HK-2 (cell line): ENCODE data around the gene OR4D11.
"Not testable (repeated sequence)": the region's sequence is repeated elsewhere in the genome, so short reads cannot be mapped to it uniquely, and the experiment has no call there.

Experiments used
- DNase-seq: peaks from one replicate; pipeline ENCODE4 v3.0.0-alpha.2; 2018; ENCODE audit not compliant: unreplicated experiment

The OR4D11 gene

GRCh38 chr11:59503276-59503675, at the start of gene OR4D11:
Gene OR4D11 (plus strand): TSS chr11:59503576. CDS start chr11:59503576, 0 bp downstream.
- DNase-seq = no peak

GRCh38 chr11:59456661-59457060, 46.7 kb upstream of the OR4D11 start, which contains the start of gene OR4D6:
Gene OR4D6 (plus strand): TSS chr11:59456961. CDS start chr11:59456961, 0 bp downstream.
- no peak for DNase-seq

DNA sequence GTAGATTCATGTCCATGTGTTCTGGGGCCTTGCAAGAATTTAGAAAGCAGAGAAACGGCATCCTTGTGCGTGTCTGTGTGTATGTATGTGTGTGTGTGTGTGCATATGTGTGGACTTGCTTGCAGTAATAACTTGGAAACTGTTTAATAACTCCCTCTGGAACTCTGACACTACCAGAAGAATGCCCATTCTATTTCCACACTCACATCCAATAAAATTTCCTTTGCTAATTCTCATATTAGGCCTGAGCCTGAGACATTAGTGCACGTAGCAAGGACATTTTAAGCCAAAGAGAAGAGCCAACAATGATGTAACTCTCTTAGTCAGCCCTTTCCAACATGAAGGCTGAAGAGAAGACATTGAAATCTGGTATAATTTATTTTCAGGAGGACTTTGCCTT, 43.5 kb upstream of the OR4D11 start:
- DNase-seq = no peak

GRCh38 chr11:59463190-59463641, 40.2 kb upstream of the OR4D11 start:
- no peak for DNase-seq

GRCh38 chr11:59473015-59473414, 30.4 kb upstream of the OR4D11 start, which contains the start of gene OR4D10:
Gene OR4D10 (plus strand): TSS chr11:59473315. CDS start chr11:59477430, 4,115 bp downstream.
- no peak for DNase-seq

- no peak for DNase-seq
Observed at GRCh38 chr11:59475176-59475575, 28.2 kb upstream of the OR4D11 start.

- DNase-seq = no peak
Observed at GRCh38 chr11:59479906-59480305, 23.5 kb upstream of the OR4D11 start.

- no peak for DNase-seq
Observed at GRCh38 chr11:59480359-59480758, 23.0 kb upstream of the OR4D11 start.

GRCh38 chr11:59501931-59502330, 1.4 kb upstream of the OR4D11 start:
- DNase-seq = no peak

DNA sequence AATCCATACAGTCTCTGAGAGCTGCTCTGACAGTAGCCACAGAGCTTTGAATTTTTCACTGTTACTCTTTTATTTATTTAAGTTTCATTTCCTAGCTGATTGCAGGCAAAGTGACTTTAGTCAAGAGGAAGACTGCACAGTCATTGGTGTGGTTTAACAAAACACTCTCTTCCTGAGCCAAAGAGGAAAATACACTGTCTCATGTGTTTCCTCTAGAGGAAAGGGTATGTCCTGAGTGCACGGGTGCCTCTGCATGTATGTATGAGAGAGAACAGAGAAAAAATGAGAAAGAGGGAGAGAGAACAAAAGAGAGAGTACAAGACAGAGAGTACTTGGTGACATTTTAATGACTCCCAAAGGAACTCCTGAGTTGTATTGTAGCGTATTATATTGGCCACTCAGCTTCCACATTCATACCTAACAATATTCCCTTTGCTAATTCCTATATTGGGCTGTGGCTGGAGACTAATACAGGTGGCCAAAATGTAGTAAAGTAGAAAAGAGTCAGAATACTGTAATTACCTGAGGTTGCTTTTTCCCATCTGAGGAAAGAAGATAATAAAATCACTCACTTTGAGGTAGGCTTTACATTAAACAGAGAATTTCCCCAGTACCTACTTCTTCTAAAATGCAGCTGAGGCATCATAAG, 7.7 kb downstream of the OR4D11 start, which contains the start of gene OR4D9:
Gene OR4D9, plus strand, starts transcription at position 599 of the 649 bp plus-strand sequence. CDS start 3,374 bp downstream, outside the sequence.
- no peak for DNase-seq

DNA sequence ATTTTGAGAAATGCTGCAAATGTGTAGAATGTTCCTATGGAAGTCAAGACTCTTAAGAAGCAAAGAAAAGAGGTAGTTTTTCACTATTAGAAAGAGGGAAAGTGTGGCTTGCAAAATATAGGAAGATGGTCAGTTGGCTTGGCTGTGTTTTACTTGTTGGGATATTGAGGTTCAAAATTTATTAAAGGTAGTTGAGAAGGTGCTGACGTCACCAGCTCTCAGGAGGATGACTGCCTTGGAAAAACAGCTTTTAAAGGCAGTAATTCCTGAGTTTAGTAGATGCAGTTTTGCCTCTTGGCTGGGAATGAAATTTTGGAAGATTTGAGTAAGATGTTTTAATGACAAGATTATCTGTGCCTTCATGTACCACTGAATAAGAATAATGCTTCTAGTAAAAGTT, 8.3 kb downstream of the OR4D11 start:
- DNase-seq = no peak

DNA sequence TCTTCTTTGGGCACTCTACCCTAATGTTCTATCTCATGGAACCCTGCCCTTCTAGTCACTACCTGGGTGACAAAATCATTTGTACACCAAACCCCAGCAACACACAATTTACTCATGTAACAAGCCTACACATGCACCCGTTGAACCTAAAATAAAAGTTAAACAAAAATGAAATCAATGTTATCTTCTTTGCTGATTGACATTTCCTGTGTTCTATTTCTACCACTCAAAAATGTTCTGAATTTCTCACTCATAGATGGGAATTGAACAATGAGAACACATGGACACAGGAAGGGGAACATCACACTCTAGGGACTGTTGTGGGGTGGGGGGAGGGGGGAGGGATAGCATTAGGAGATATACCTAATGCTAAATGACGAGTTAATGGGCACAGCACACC, 16.8 kb downstream of the OR4D11 start:
- DNase-seq = not testable (repeated sequence)

GRCh38 chr11:59520741-59521140, 17.4 kb downstream of the OR4D11 start:
- DNase-seq = no peak

DNA sequence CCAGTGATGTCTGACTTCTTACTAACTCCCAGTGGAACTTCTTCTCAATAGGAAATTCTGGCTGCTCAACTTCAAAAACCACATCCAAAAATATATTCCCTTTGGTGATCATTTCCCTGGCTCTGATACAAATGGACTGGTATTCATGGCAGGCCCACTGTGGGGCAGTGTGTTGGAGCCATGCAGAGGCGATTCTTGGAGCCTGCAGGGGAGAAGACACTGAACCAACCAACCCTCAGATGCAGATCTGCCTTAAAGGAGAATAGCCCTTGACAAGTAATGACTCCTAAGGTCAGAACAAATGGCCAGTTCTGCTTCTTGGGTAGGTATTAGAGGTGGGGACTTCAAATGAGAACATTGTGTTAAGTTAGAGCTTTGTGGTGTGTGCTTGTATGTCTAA, 20.2 kb downstream of the OR4D11 start:
- no peak for DNase-seq

GRCh38 chr11:59528711-59529110, 25.3 kb downstream of the OR4D11 start:
- no peak for DNase-seq

DNA sequence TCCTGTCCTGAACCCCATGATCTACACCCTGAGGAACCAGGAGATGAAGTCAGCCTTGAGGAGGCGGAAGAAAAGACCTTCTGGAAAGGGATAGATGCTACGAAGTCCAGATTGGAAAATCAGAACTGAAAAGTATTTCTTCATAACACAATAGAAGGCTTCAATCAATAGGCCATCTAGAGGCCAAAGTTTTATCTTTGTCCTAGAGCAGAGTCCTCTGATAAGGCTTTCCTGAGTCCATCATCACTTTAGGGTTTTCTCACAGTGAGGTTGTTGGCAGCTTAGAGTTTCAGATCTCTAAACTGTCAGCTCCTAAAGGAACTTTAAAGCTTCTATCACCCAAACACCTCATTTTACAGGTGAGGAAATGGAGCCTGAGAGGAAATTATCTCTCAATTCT, 29.2 kb downstream of the OR4D11 start:
- DNase-seq = no peak

- DNase-seq = no peak
Observed at GRCh38 chr11:59534676-59535075, 31.3 kb downstream of the OR4D11 start.

DNA sequence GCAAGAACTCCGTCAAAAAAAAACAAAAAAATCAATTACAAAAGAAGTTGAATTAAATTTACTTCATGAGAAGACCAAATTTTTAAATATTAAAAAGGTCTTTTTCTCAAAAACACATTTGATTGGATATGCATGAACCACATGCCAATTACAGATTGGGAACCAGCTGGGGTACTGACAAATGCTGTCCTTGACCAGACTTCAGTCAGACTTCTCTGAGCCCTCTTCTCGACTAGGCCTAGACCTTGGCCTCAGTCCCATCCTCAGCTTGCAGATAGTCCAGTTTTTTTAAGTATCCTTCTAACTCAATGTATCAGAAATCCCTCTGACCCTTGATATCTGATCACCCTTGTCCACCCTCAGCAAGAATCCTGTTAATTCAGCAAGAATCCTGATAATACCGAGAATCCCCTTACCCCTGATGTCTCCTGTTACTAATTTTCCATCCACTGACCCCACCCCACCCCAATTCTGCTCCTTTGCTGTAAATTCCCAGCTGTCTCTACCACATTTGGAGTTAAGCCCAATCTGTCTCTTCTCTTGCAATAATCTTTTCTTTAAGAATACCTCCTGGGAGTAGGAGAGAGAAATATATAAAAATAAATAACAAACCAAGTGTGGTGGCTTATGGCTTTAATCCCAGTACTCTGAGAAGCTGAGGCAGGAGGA, 38.9 kb downstream of the OR4D11 start:
- no peak for DNase-seq

- DNase-seq = not testable (repeated sequence)
Observed at GRCh38 chr11:59543713-59544112, 40.3 kb downstream of the OR4D11 start.

DNA sequence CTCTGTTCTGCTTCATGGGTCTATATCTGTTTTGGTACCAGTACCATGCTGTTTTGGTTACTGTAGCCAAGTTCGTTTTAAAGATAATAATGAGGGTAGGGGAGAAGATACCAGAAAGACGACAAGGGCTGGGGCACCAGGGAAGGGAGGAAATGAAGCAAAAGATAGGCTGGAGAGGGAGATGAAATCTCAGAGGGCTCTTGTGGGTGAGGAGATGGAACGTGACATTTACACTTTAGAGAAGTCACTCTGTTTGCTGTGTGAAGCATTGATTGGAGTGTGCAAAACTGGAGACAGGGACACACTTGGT, 41.4 kb downstream of the OR4D11 start:
- DNase-seq = no peak

DNA sequence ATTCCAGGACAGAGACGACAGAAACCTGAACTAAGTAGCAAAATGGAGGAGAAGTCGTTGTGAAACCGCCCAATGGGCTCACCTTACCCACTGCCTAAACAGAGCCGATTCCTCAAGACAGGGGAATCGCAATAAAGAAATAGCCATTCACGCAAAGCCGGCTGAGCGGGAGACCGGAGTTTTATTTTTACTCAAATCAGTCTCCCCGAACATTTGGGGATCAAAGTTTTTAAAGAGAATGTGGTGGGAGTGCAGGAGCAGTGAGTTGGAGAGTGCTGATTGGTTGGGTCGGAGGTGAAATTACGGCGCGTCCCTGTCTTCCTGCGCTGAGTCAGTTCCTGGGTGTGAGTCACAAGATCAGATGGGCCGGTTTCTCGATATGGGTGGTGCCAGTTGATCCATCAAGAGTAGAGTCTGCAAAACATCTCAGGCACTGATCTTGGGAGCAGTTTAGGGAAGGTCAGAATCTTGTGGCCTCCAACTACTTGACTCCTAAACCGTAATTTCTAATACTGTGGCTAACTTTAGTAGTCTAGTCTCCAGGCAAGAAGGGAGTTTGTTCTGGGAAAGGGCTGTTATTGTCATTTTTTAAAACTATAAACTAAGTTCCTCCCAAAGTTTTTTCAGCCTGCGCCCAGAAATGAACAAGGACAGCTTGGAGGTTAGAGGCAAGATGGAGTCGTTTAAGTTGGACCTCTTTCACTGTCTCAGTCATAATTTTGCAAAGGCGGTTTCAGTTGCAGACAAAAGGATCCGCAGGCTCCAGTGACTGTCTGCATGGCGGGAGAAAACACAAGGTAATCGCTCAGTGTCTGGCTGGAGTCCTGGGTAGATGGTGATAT, 42.0 kb downstream of the OR4D11 start:
- no peak for DNase-seq

GRCh38 chr11:59547605-59548308, 44.4 kb downstream of the OR4D11 start:
- not testable (repeated sequence) for DNase-seq
